K562 (cell line): ENCODE measurements around the gene PREP. TPM values are rescaled to one million over a fixed set of nuclear protein-coding genes. Genes with fewer than 3 reads are reported as not detected.

Experiments used
- ATAC-seq: fragments of 200-7000 bp; cut with Tn5 transposase; 3 replicates; pipeline ENCODE4 v1.9.1; 2020; ENCODE audit warnings: moderate library complexity
- BruUV-seq: library from RNA; stranded (reverse); fragments of 400-500 nt; replicated peaks from 2 replicates; lab custom pipeline; 2021; lab: Mats Ljungman, UMichigan
- CTCF ChIA-PET: fragments of 300-600 bp; formaldehyde crosslinking; extraction: SDS; loops from one replicate; lab custom pipeline; 2021; ENCODE audit warnings: low intra/inter-chr PET ratio; lab: Yijun Ruan, JAX
- POLR2A ChIA-PET: fragments of 300-600, 350-650 bp; sonication (Branson Sonifier 250); formaldehyde crosslinking; extraction: SDS; loops from one replicate; lab custom pipeline; 2021; ENCODE audit warnings: antibody characterized with exemption, inconsistent platforms; lab: Yijun Ruan, JAX
- DNase-seq, 4 experiments: peaks; one replicate each; pipeline versions ENCODE4 v3.0.0 to v3.0.0-alpha.2; 2011 to 2018; ENCODE audit warnings: low spot score in 3 of 4, mixed read lengths in 3 of 4; ENCODE audit errors: extremely low read depth in 1 of 4
- FAIRE-seq: peaks from 2 replicates; lab custom pipeline; 2011; peaks lifted over from hg19 to GRCh38; lab: Jason Lieb, UNC
- H2AFZ ChIP-seq: 2 replicates; pipeline ENCODE4 v1.6.0; 2011; ENCODE audit warnings: low read depth, low read length, control low read depth, inconsistent platforms
- H3K27ac ChIP-seq: fragments of 200-600 bp; 3 replicates; pipeline ENCODE4 v1.8.0; 2011; ENCODE audit warnings: low read depth, mild to moderate bottlenecking, control low read depth, inconsistent platforms, low read length, moderate library complexity, mixed read lengths; ENCODE audit errors: extremely low read depth
- H3K27me3 ChIP-seq, 2 experiments: fragments of 300-600 bp in 1 of 2; 2 replicates in 1 of 2; 3 replicates in 1 of 2; pipeline versions ENCODE4 v1.6.0 to v1.8.0; 2011; ENCODE audit warnings: inconsistent platforms in 2 of 2, low read length in 2 of 2, mild to moderate bottlenecking in 1 of 2, mixed read lengths in 1 of 2, moderate library complexity in 1 of 2; ENCODE audit not compliant: control insufficient read depth in 2 of 2, insufficient read depth in 2 of 2
- H3K36me3 ChIP-seq: fragments of 300-600 bp; 3 replicates; pipeline ENCODE4 v1.8.0; 2011; ENCODE audit warnings: mild to moderate bottlenecking, low read length, inconsistent platforms; ENCODE audit not compliant: control insufficient read depth, insufficient read depth
- H3K4me1 ChIP-seq, 2 experiments: fragments of 200-600 bp in 1 of 2; replicated peaks in 1 of 2; 2 replicates in 1 of 2; 3 replicates in 1 of 2; pipeline versions ENCODE4 v1.5.1 to v1.8.0; 2011; ENCODE audit warnings: inconsistent platforms in 2 of 2, low read length in 2 of 2, mild to moderate bottlenecking in 1 of 2, mixed read lengths in 1 of 2, moderate library complexity in 1 of 2; ENCODE audit not compliant: control insufficient read depth in 2 of 2, insufficient read depth in 2 of 2
- H3K4me2 ChIP-seq: 2 replicates; pipeline ENCODE4 v1.6.1; 2011; ENCODE audit warnings: low read length, control low read depth, inconsistent platforms, mixed read lengths; ENCODE audit not compliant: insufficient read depth
- H3K4me3 ChIP-seq: fragments of 200-600 bp; sonication (generic), shearing (Covaris generic); 2 replicates; pipeline ENCODE4 v1.5.1; 2016; ENCODE audit warnings: control low read depth, inconsistent platforms
- H3K79me2 ChIP-seq: fragments of 200-600 bp; 3 replicates; pipeline ENCODE4 v1.8.0; 2011; ENCODE audit warnings: low read length, inconsistent platforms; ENCODE audit not compliant: control insufficient read depth, insufficient read depth
- H3K9ac ChIP-seq, 2 experiments: 2 replicates each; pipeline versions ENCODE4 v1.6.0 to v1.6.1; 2011; ENCODE audit warnings: low read depth in 2 of 2, low read length in 2 of 2, control low read depth in 1 of 2, inconsistent platforms in 1 of 2, mild to moderate bottlenecking in 1 of 2, mixed read lengths in 1 of 2; ENCODE audit not compliant: insufficient read depth in 1 of 2
- H3K9me1 ChIP-seq: one replicate; pipeline ENCODE4 v1.6.0; 2011; ENCODE audit warnings: inconsistent platforms, mild to moderate bottlenecking, low read length, moderate library complexity; ENCODE audit not compliant: control insufficient read depth, insufficient read depth
- H3K9me3 ChIP-seq: replicated peaks from 2 replicates; pipeline ENCODE4 v1.5.1; 2011; ENCODE audit warnings: low read depth, low read length, inconsistent platforms; ENCODE audit not compliant: control insufficient read depth, insufficient read depth
- H4K20me1 ChIP-seq: replicated peaks from 2 replicates; pipeline ENCODE4 v1.6.1; 2011; ENCODE audit warnings: low read length, inconsistent platforms, mixed read lengths; ENCODE audit not compliant: control insufficient read depth, insufficient read depth
- CREM ChIP-seq: IDR thresholded peaks from 2 replicates; pipeline ENCODE4 v1.6.1; 2014; ENCODE audit warnings: antibody characterized with exemption, low read depth
- CXXC5 ChIP-seq: fragments of 250-450 bp; sonication (Bioruptor Pico); IDR thresholded peaks from 2 replicates; pipeline ENCODE4 v1.8.0; 2022; ENCODE audit warnings: inconsistent platforms, mild to moderate bottlenecking, moderate library complexity
- FIP1L1 ChIP-seq: fragments of 200-400 bp; formaldehyde crosslinking; IDR thresholded peaks from 2 replicates; pipeline ENCODE4 v1.6.1; 2018; ENCODE audit warnings: mild to moderate bottlenecking, low read depth, low read length; ENCODE audit not compliant: poor library complexity, severe bottlenecking
- HIVEP1 ChIP-seq: fragments of 250-450 bp; sonication (Bioruptor Pico); IDR thresholded peaks from 2 replicates; pipeline ENCODE4 v1.4.0; 2020; ENCODE audit warnings: mild to moderate bottlenecking
- KLF13 ChIP-seq: fragments of 450-650 bp; IDR thresholded peaks from 2 replicates; pipeline ENCODE4 v1.6.1; 2016; ENCODE audit warnings: missing genetic modification characterization, low read depth, mild to moderate bottlenecking, missing compliant biosample characterization, moderate library complexity, borderline replicate concordance
- NFE2L1 ChIP-seq: fragments of 450-650 bp; IDR thresholded peaks from 2 replicates; pipeline ENCODE4 v1.6.1; 2016; ENCODE audit warnings: missing genetic modification characterization, low read depth, mild to moderate bottlenecking, missing compliant biosample characterization, moderate library complexity, borderline replicate concordance
- NFRKB ChIP-seq: fragments of 450-650 bp; IDR thresholded peaks from 2 replicates; pipeline ENCODE4 v1.6.1; 2016; ENCODE audit warnings: low read depth
- NRF1 ChIP-seq, 2 experiments: fragments of 450-650 bp; IDR thresholded peaks in 1 of 2; conservative IDR thresholded peaks in 1 of 2; 2 replicates each; pipeline ENCODE4 v1.6.1; 2014; ENCODE audit warnings: mild to moderate bottlenecking in 2 of 2
- SRSF1 ChIP-seq: fragments of 200-400 bp; formaldehyde crosslinking; IDR thresholded peaks from 2 replicates; pipeline ENCODE4 v1.6.1; 2017; ENCODE audit warnings: mild to moderate bottlenecking, low read depth, low read length, moderate library complexity
- TBP ChIP-seq: optimal IDR thresholded peaks from 2 replicates; pipeline ENCODE3; 2011; ENCODE audit warnings: low read depth, low read length, improper control_type of control experiment
- U2AF2 ChIP-seq: fragments of 200-400 bp; formaldehyde crosslinking; optimal IDR thresholded peaks from 2 replicates; pipeline ENCODE3; 2017; ENCODE audit warnings: low read depth, mild to moderate bottlenecking, low read length
- ZKSCAN1 ChIP-seq: fragments of 150-350 bp; IDR thresholded peaks from 2 replicates; pipeline ENCODE4 v1.6.1; 2016; ENCODE audit warnings: low read depth, low read length
- ZNF41 ChIP-seq: fragments of 250-450 bp; sonication (Bioruptor Pico); conservative IDR thresholded peaks from 2 replicates; pipeline ENCODE4 v1.4.0; 2020; ENCODE audit warnings: mild to moderate bottlenecking
- ZNF644 ChIP-seq: fragments of 200-800 bp; sonication (Bioruptor generic); IDR thresholded peaks from 2 replicates; pipeline ENCODE4 v1.6.1; 2016; ENCODE audit warnings: low read depth, missing genetic modification characterization, missing compliant biosample characterization
- in situ Hi-C: fragments of 300-500 bp; cut with MboI; formaldehyde crosslinking; loops from 4 replicates; pipeline ENCODE4 v1.15.0; 2018; ENCODE audit warnings: inconsistent platforms, mixed read lengths
- intact Hi-C: fragments of 100-400 bp; cut with micrococcal nuclease; formaldehyde crosslinking; loops from 2 replicates; pipeline ENCODE4 v1.14.2; 2022
- polyA plus RNA-seq, 8 experiments: library from polyadenylated mRNA; depleted of rRNA in 4 of 8; stranded (reverse) in 5 of 8; unstranded in 3 of 8; fragments of >200 nt; fragmentation: Nextera tagmentation in 2 of 8; fragmentation: Illumina TruSeq in 1 of 8; extraction: Ambion mirVana in 2 of 8; extraction: Trizol in 1 of 8; gene quantifications; 2 replicates each; pipeline versions ENCODE4 v1.2.1 to v1.2.3, GENCODE V29; 2011 to 2014; ENCODE audit warnings: inconsistent platforms in 1 of 8, missing spikeins in 1 of 8
- total RNA-seq, 7 experiments: library from RNA; depleted of rRNA in 6 of 7; stranded (reverse); fragments of >200 nt in 6 of 7; fragmentation: Illumina TruSeq in 2 of 7; extraction: Trizol in 2 of 7; gene quantifications; 2 replicates each; pipeline versions ENCODE4 v1.2.1 to v1.2.3, GENCODE V29; 2011 to 2021; ENCODE audit warnings: low replicate concordance in 1 of 7
- TF ChIP-seq, protein P1 (sequence below): fragments of 250-450 bp; sonication (Bioruptor Pico); IDR thresholded peaks from 2 replicates; pipeline ENCODE4 v1.4.0; 2020; ENCODE audit warnings: mild to moderate bottlenecking, moderate library complexity
- TF ChIP-seq, protein P2 (sequence below): fragments of 250-450 bp; sonication (Bioruptor Pico); IDR thresholded peaks from 2 replicates; pipeline ENCODE4 v1.5.0; 2022; ENCODE audit warnings: mild to moderate bottlenecking

Gene PREP
- total and polyA plus RNA-seq, 9 of the 15 experiments (the other 6 are each of a cell fraction or from before 2014, with no cell fraction given) = 14.1 to 60.8 (median 28.3) TPM

DNA sequence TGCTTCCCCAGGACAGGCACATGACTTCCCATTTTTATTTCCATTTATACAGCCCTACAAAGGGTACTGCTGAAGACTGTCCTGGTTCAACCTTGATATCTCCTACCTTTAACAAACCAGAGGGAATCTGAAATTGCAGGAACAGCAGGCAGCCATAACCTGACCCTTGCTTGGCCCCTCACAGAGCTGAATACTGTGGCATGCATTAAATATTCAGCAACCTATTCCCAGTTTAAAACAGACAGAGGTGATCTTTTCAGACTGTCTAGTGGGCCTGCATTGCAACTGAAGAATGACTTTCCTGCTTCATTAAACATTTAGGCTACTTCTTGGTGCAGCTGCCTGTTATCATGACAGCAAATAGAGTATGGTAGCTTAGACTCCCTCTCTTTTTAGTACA, 146.3 kb downstream of the PREP start:
- POLR2A ChIA-PET = interaction anchor here (0.9 to 1.0 kb wide), 2 partner anchors 20 to 34 kb away, joined by 3 read pairs; no protein-coding TSS in a partner anchor
- no peak overlapping the region for H2AFZ ChIP-seq
- H4K20me1 ChIP-seq = no peaks in the 10 kb centered on the region
- H3K36me3 ChIP-seq = no peaks in the 10 kb centered on the region
- H3K9ac ChIP-seq = no peak overlapping the region
- no peaks in the 10 kb centered on the region for H3K9me3 ChIP-seq
- DNase-seq (no peak), FAIRE-seq (no peak), ATAC-seq (no peak)
- peaks cover 15 to 18% of the 10 kb centered on the region in 2 experiments; a peak in 4 of 5 replicates for H3K27me3 ChIP-seq
- H3K4me2 ChIP-seq = no peak overlapping the region
- in situ Hi-C loops (no loop called here), intact Hi-C loops (no loop called here)
- no peaks in the 10 kb centered on the region for H3K79me2 ChIP-seq
- TF ChIP-seq, protein P1, sequence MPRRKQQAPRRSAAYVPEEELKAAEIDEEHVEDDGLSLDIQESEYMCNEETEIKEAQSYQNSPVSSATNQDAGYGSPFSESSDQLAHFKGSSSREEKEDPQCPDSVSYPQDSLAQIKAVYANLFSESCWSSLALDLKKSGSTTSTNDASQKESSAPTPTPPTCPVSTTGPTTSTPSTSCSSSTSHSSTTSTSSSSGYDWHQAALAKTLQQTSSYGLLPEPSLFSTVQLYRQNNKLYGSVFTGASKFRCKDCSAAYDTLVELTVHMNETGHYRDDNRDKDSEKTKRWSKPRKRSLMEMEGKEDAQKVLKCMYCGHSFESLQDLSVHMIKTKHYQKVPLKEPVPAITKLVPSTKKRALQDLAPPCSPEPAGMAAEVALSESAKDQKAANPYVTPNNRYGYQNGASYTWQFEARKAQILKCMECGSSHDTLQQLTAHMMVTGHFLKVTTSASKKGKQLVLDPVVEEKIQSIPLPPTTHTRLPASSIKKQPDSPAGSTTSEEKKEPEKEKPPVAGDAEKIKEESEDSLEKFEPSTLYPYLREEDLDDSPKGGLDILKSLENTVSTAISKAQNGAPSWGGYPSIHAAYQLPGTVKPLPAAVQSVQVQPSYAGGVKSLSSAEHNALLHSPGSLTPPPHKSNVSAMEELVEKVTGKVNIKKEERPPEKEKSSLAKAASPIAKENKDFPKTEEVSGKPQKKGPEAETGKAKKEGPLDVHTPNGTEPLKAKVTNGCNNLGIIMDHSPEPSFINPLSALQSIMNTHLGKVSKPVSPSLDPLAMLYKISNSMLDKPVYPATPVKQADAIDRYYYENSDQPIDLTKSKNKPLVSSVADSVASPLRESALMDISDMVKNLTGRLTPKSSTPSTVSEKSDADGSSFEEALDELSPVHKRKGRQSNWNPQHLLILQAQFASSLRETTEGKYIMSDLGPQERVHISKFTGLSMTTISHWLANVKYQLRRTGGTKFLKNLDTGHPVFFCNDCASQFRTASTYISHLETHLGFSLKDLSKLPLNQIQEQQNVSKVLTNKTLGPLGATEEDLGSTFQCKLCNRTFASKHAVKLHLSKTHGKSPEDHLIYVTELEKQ (CRISPR knock-in tag) = no peak
- no peak for TF ChIP-seq NRF1 (conservative IDR thresholded peaks at IDR 0.05 in 1 of 2, IDR thresholded peaks at IDR 0.05 in 1 of 2)
- TF ChIP-seq NFRKB = no peak
- no peak for TF ChIP-seq U2AF2
- TF ChIP-seq CXXC5 = no peak
- no peak for TF ChIP-seq HIVEP1 (CRISPR knock-in tag)
- TF ChIP-seq ZNF41 (CRISPR knock-in tag) = no peak
- no peak for TF ChIP-seq FIP1L1
- no peak for TF ChIP-seq CREM
- TF ChIP-seq, protein P2, sequence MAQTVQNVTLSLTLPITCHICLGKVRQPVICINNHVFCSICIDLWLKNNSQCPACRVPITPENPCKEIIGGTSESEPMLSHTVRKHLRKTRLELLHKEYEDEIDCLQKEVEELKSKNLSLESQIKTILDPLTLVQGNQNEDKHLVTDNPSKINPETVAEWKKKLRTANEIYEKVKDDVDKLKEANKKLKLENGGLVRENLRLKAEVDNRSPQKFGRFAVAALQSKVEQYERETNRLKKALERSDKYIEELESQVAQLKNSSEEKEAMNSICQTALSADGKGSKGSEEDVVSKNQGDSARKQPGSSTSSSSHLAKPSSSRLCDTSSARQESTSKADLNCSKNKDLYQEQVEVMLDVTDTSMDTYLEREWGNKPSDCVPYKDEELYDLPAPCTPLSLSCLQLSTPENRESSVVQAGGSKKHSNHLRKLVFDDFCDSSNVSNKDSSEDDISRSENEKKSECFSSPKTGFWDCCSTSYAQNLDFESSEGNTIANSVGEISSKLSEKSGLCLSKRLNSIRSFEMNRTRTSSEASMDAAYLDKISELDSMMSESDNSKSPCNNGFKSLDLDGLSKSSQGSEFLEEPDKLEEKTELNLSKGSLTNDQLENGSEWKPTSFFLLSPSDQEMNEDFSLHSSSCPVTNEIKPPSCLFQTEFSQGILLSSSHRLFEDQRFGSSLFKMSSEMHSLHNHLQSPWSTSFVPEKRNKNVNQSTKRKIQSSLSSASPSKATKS = no peak
- TF ChIP-seq NFE2L1 (tag) = no peak
- TF ChIP-seq ZKSCAN1 = no peak
- TF ChIP-seq ZNF644 = no peak
- no peak for TF ChIP-seq KLF13 (tag)
- no peak for TF ChIP-seq SRSF1
- TF ChIP-seq TBP = no peak
- no peak overlapping the region for H3K27ac ChIP-seq
- no peak overlapping the region for H3K4me3 ChIP-seq
- no TSS peak for BruUV-seq
- CTCF ChIA-PET = no interaction called here
- no peaks in the 10 kb centered on the region; a peak in 1 of 5 replicates for H3K4me1 ChIP-seq
- no peaks in the 10 kb centered on the region for H3K9me1 ChIP-seq
